Left lung (tissue), 10 donors: Measurements from ENCODE around the gene SLX9. TPM values are rescaled to one million over a fixed set of nuclear protein-coding genes. Genes with fewer than 3 reads are reported as not detected.
A peak's percentile ranks its signal among the peaks of the same experiment; 100 is the strongest.

Source experiments
- ATAC-seq: fragments of 200-7000 bp; cut with Tn5 transposase; one replicate; pipeline ENCODE4 v1.9.1; 2020; ENCODE audit warnings: moderate library complexity
- DNase-seq, 4 donors: peaks; one replicate each; pipeline ENCODE4 v3.0.0-alpha.2; 2013 to 2020
- H3K27ac ChIP-seq, 2 donors: fragments of 200-600 bp; sonication (generic) in 1 of 2; one replicate each; pipeline versions ENCODE4 v1.5.0 to v1.8.0; 2020 to 2021
- H3K27me3 ChIP-seq, 2 donors: fragments of 200-600 bp; sonication (generic) in 1 of 2; one replicate each; pipeline versions ENCODE4 v1.5.0 to v1.8.0; 2020 to 2021
- H3K36me3 ChIP-seq, 2 donors: fragments of 200-600 bp; sonication (generic) in 1 of 2; one replicate each; pipeline versions ENCODE4 v1.5.0 to v1.8.0; 2020 to 2021
- H3K4me1 ChIP-seq, 2 donors: fragments of 200-600 bp; one replicate each; pipeline ENCODE4 v1.8.0; 2021
- H3K4me3 ChIP-seq, 2 donors: fragments of 200-600 bp; sonication (generic) in 1 of 2; one replicate each; pipeline versions ENCODE4 v1.5.0 to v1.8.0; 2020 to 2021; ENCODE audit warnings: mild to moderate bottlenecking in 1 of 2
- H3K9me3 ChIP-seq, 2 donors: fragments of 200-600 bp; sonication (generic) in 1 of 2; one replicate each; pipeline versions ENCODE4 v1.5.0 to v1.8.0; 2020 to 2021
- CTCF ChIP-seq, 2 donors: fragments of 200-600 bp; sonication (generic) in 1 of 2; IDR thresholded peaks; one replicate each; pipeline versions ENCODE4 v1.5.0 to v1.8.0; 2021; ENCODE audit warnings: antibody characterized with exemption in 2 of 2
- intact Hi-C, 2 donors: fragments of 100-400 bp; cut with DNase I; formaldehyde crosslinking; loops; one replicate each; pipeline versions ENCODE4 v1.11.2 to v1.14.2; 2022
- polyA plus RNA-seq, 6 donors: library from polyadenylated mRNA; unstranded; fragments of 120-200 nt; gene quantifications; one replicate each; pipeline ENCODE4 v1.2.1, GENCODE V29; 2013; ENCODE audit not compliant: insufficient read length in 6 of 6
- total RNA-seq, 2 donors: library from RNA; stranded (reverse); fragmentation: NEBNext Ultra II Directional; extraction: Animal tissue kit (Norgen Biotek cat#: 25700); gene quantifications; one replicate each; pipeline ENCODE4 v1.2.1, GENCODE V29; 2021
- donor health status: DM: no; HTN: yes; CAD: no.
- donor health status: DM: no; HTN: no; CAD: no.

The SLX9 gene
- total and polyA plus RNA-seq, 8 donors = 11.5 to 29.6 (median 16.2) TPM

GRCh38 chr21:44898851-44899767 lies 40.7 kb upstream of the SLX9 start:
- Histone ChIP-seq H3K9me3 (no peaks in the 10 kb centered on the region), H3K27me3 (no peaks in the 10 kb centered on the region), H3K4me1 (peaks cover 0 to 27% of the 10 kb centered on the region in 2 donors), H3K4me3 (no peak overlapping the region), H3K36me3 (peaks cover 0 to 100% of the 10 kb centered on the region in 2 donors), H3K27ac (no peak overlapping the region)
- DNase-seq (peak in 1 of 4 donors; percentile 71), ATAC-seq (no peak)
- intact Hi-C loops = no loop called here
- no peak for TF ChIP-seq CTCF (IDR thresholded peaks at IDR 0.05)

GRCh38 chr21:44899768-44900558 lies 39.9 kb upstream of the SLX9 start:
- Histone ChIP-seq H3K4me3 (no peak overlapping the region), H3K27me3 (no peaks in the 10 kb centered on the region), H3K4me1 (peaks cover 0 to 35% of the 10 kb centered on the region in 2 donors), H3K36me3 (peaks cover 0 to 96% of the 10 kb centered on the region in 2 donors), H3K27ac (no peak overlapping the region), H3K9me3 (no peaks in the 10 kb centered on the region)
- ATAC-seq (no peak), DNase-seq (peak in 1 of 4 donors; percentile 74)
- intact Hi-C loops = no loop called here
- no peak for TF ChIP-seq CTCF (IDR thresholded peaks at IDR 0.05)

- intact Hi-C loops = no loop called here
- H3K36me3 ChIP-seq = peaks cover 0 to 96% of the 10 kb centered on the region in 2 donors
- no peaks in the 10 kb centered on the region for H3K27me3 ChIP-seq
- no peaks in the 10 kb centered on the region for H3K9me3 ChIP-seq
- no peak for ATAC-seq
- peak in 1 of 4 donors; percentile 51 for DNase-seq
- H3K27ac ChIP-seq = no peak overlapping the region
- H3K4me3 ChIP-seq = no peak overlapping the region
- peaks cover 0 to 42% of the 10 kb centered on the region in 2 donors for H3K4me1 ChIP-seq
- TF ChIP-seq CTCF (IDR thresholded peaks at IDR 0.05) = no peak
Measured at GRCh38 chr21:44900559-44901251, 39.1 kb upstream of the SLX9 start.

- Histone ChIP-seq H3K27ac (no peak overlapping the region), H3K36me3 (peaks cover 0 to 92% of the 10 kb centered on the region in 2 donors), H3K4me1 (peaks cover 0 to 49% of the 10 kb centered on the region in 2 donors), H3K4me3 (no peak overlapping the region), H3K27me3 (no peaks in the 10 kb centered on the region), H3K9me3 (no peaks in the 10 kb centered on the region)
- ATAC-seq = no peak
- peak in 1 of 4 donors; percentile 70 for DNase-seq
- intact Hi-C loops = no loop called here
- TF ChIP-seq CTCF (IDR thresholded peaks at IDR 0.05) = no peak
Measured at GRCh38 chr21:44901391-44902074, 38.3 kb upstream of the SLX9 start.
